BJ (cell line): ENCODE data around the gene WFDC12. TPM values are rescaled to one million over a fixed set of nuclear protein-coding genes. Genes with fewer than 3 reads are reported as not detected.

Experiments used
- CTCF ChIA-PET: fragments of 350-600 bp; formaldehyde crosslinking; extraction: SDS; loops from one replicate; lab custom pipeline; 2021; ENCODE audit warnings: antibody characterized with exemption, inconsistent platforms; lab: Yijun Ruan, JAX
- POLR2A ChIA-PET: fragments of 300-600 bp; sonication (Branson Sonifier 250); formaldehyde crosslinking; extraction: SDS; loops from one replicate; lab custom pipeline; 2021; ENCODE audit warnings: antibody characterized with exemption; lab: Charles Lee
- DNase-seq: peaks from one replicate; pipeline ENCODE4 v3.0.0-alpha.2; 2011; ENCODE audit warnings: low read depth
- H3K27me3 ChIP-seq: 2 replicates; pipeline ENCODE4 v1.6.0; 2011; ENCODE audit warnings: low read length; ENCODE audit not compliant: control insufficient read depth, insufficient read depth
- H3K36me3 ChIP-seq: 2 replicates; pipeline ENCODE4 v1.5.1; 2011; ENCODE audit warnings: low read length; ENCODE audit not compliant: control insufficient read depth, insufficient read depth
- H3K4me3 ChIP-seq: 2 replicates; pipeline ENCODE4 v1.5.1; 2011; ENCODE audit warnings: low read depth, mild to moderate bottlenecking, control low read depth, low read length
- CTCF ChIP-seq: IDR thresholded peaks from 2 replicates; pipeline ENCODE4 v1.5.1; 2011; ENCODE audit warnings: low read depth, mild to moderate bottlenecking, control low read depth, inconsistent platforms, low read length, moderate library complexity; ENCODE audit not compliant: insufficient read depth
- polyA plus RNA-seq: library from polyadenylated mRNA; depleted of rRNA; stranded (reverse); fragments of >200 nt; gene quantifications from 2 replicates; pipeline ENCODE4 v1.2.3, GENCODE V29; 2011; rRNA removed

Gene WFDC12
- polyA plus RNA-seq, 1 experiment: not detected

GRCh38 chr20:45083127-45083526 is 41.1 kb downstream of the WFDC12 start:
- TF ChIP-seq CTCF: no peak
- ChIA-PET CTCF (interaction anchor here (0.9 kb wide), 1 partner anchor 39 kb away, joined by 4 read pairs; no protein-coding TSS in a partner anchor), POLR2A (no interaction called here)

GRCh38 chr20:45082468-45082867 is 41.8 kb downstream of the WFDC12 start:
- no peak overlapping the region for H3K4me3 ChIP-seq
- ChIA-PET CTCF (interaction anchor here (0.6 to 0.9 kb wide), 2 partner anchors 8 to 38 kb away, joined by 3 to 4 read pairs; no protein-coding TSS in a partner anchor), POLR2A (no interaction called here)
- TF ChIP-seq CTCF: no peak
- H3K36me3 ChIP-seq: 0 out of 2 replicates have a peak, but pooled peaks cover 1% of the 10 kb centered on the region
- DNase-seq: no peak
- no peaks in the 10 kb centered on the region for H3K27me3 ChIP-seq

More at GRCh38 chr20:45083127-45083526, 41.1 kb downstream of the WFDC12 start:
- Histone ChIP-seq H3K36me3 (0 out of 2 replicates have a peak, but pooled peaks cover 1% of the 10 kb centered on the region), H3K27me3 (no peaks in the 10 kb centered on the region), H3K4me3 (no peak overlapping the region)
- DNase-seq: no peak

- POLR2A ChIA-PET: no interaction called here
- DNase-seq: no peak
- TF ChIP-seq CTCF: peak; percentile 54
- H3K27me3 ChIP-seq: no peaks in the 10 kb centered on the region
- no peak overlapping the region for H3K4me3 ChIP-seq
- CTCF ChIA-PET: interaction anchor here (0.9 kb wide), 1 partner anchor 9 kb away, joined by 3 read pairs; no protein-coding TSS in a partner anchor
- 0 out of 2 replicates have a peak, but pooled peaks cover 1% of the 10 kb centered on the region for H3K36me3 ChIP-seq
Observed at GRCh38 chr20:45080867-45081624, 43.2 kb downstream of the WFDC12 start.

GRCh38 chr20:45077559-45077958 is 46.7 kb downstream of the WFDC12 start:
- Histone ChIP-seq H3K36me3 (peaks cover 7% of the 10 kb centered on the region), H3K4me3 (no peak overlapping the region), H3K27me3 (no peaks in the 10 kb centered on the region)
- no peak for TF ChIP-seq CTCF
- CTCF ChIA-PET: interaction anchor here (1.9 kb wide), 1 partner anchor 10 kb away, joined by 5 read pairs; no protein-coding TSS in a partner anchor
- POLR2A ChIA-PET: no interaction called here
- no peak for DNase-seq

Other genes with a start within 250 kb of the WFDC12 start
- 60.5 and 114 TPM in 2 replicates for gene YWHAB, start 238.8 kb downstream of the WFDC12 start, polyA plus RNA-seq
- gene PABPC1L, start 214.4 kb downstream of the WFDC12 start, polyA plus RNA-seq: 40.5 and 55.0 TPM in 2 replicates
- gene TOMM34, start 164.1 kb downstream of the WFDC12 start, polyA plus RNA-seq: 37.9 and 48.6 TPM in 2 replicates
- 12.4 and 19.9 TPM in 2 replicates for gene STK4, start 158.0 kb downstream of the WFDC12 start, polyA plus RNA-seq
- 0.64 and 0.74 TPM in 2 replicates for gene KCNS1, start 23.3 kb downstream of the WFDC12 start, polyA plus RNA-seq
- gene WFDC5, start 9.3 kb downstream of the WFDC12 start, polyA plus RNA-seq: not detected in 2 replicates
- gene PI3, start 50.4 kb upstream of the WFDC12 start, polyA plus RNA-seq: not detected in 2 replicates
- not detected in 2 replicates for gene SEMG1, start 82.6 kb upstream of the WFDC12 start, polyA plus RNA-seq
- gene SEMG2, start 96.9 kb upstream of the WFDC12 start, polyA plus RNA-seq: not detected in 2 replicates
- gene SLPI, start 130.1 kb upstream of the WFDC12 start, polyA plus RNA-seq: 0.21 TPM in 1 of 2 replicates, not detected in the other
- not detected in 2 replicates for gene RBPJL, start 182.4 kb upstream of the WFDC12 start, polyA plus RNA-seq
- 0.05 and 0.06 TPM in 2 replicates for gene MATN4, start 183.8 kb upstream of the WFDC12 start, polyA plus RNA-seq
- 147 and 153 TPM in 2 replicates for gene SDC4, start 224.0 kb upstream of the WFDC12 start, polyA plus RNA-seq
- gene SYS1, start 238.7 kb upstream of the WFDC12 start, polyA plus RNA-seq: 38.8 and 71.4 TPM in 2 replicates